22Rv1 (cell line): ENCODE data around the gene BEST1.
"Not testable (repeated sequence)": the region's sequence is repeated elsewhere in the genome, so short reads cannot be mapped to it uniquely, and the experiment has no call there.

Source experiments
- H3K27ac ChIP-seq: fragments of 450-650 bp; 2 replicates; pipeline ENCODE4 v1.5.1; 2017
- CTCF ChIP-seq: fragments of 450-650 bp; IDR thresholded peaks from 2 replicates; pipeline ENCODE4 v1.5.1; 2017; ENCODE audit warnings: mild to moderate bottlenecking
- ZFX ChIP-seq: fragments of 450-650 bp; IDR thresholded peaks from 2 replicates; pipeline ENCODE4 v1.6.1; 2017; ENCODE audit warnings: antibody characterized with exemption, borderline replicate concordance

BEST1 gene

GRCh38 chr11:61951484-61952135, 1.5 kb downstream of the BEST1 start:
- TF ChIP-seq ZFX (no peak), CTCF (no peak)
- no peak overlapping the region for H3K27ac ChIP-seq

- TF ChIP-seq CTCF (no peak), ZFX (no peak)
- no peak overlapping the region for H3K27ac ChIP-seq
Measured at GRCh38 chr11:61952882-61953281, 2.7 kb downstream of the BEST1 start.

- H3K27ac ChIP-seq, result not testable (repeated sequence)
Measured at GRCh38 chr11:61953632-61954031, 3.5 kb downstream of the BEST1 start.

GRCh38 chr11:61954106-61954850, 4.1 kb downstream of the BEST1 start:
- no peak for TF ChIP-seq ZFX
- no peak for TF ChIP-seq CTCF
- no peak overlapping the region for H3K27ac ChIP-seq

GRCh38 chr11:61954851-61955421, 4.8 kb downstream of the BEST1 start:
- no peak overlapping the region for H3K27ac ChIP-seq
- no peak for TF ChIP-seq ZFX
- TF ChIP-seq CTCF, result no peak

GRCh38 chr11:61955422-61956135, 5.4 kb downstream of the BEST1 start:
- H3K27ac ChIP-seq, result no peak overlapping the region
- TF ChIP-seq CTCF (no peak), ZFX (no peak)

GRCh38 chr11:61956191-61957020, 6.3 kb downstream of the BEST1 start:
- H3K27ac ChIP-seq, result no peak overlapping the region
- TF ChIP-seq ZFX, result no peak
- no peak for TF ChIP-seq CTCF
